ENCODE data around the gene EWSR1. TPM values are rescaled to one million over a fixed set of nuclear protein-coding genes. Genes with fewer than 3 reads are reported as not detected.
"Not testable (repeated sequence)": the region's sequence is repeated elsewhere in the genome, so short reads cannot be mapped to it uniquely, and the experiment has no call there.

The EWSR1 gene
- total RNA-seq, 2 experiments from 2014 or later = 292 to 309 TPM

DNA sequence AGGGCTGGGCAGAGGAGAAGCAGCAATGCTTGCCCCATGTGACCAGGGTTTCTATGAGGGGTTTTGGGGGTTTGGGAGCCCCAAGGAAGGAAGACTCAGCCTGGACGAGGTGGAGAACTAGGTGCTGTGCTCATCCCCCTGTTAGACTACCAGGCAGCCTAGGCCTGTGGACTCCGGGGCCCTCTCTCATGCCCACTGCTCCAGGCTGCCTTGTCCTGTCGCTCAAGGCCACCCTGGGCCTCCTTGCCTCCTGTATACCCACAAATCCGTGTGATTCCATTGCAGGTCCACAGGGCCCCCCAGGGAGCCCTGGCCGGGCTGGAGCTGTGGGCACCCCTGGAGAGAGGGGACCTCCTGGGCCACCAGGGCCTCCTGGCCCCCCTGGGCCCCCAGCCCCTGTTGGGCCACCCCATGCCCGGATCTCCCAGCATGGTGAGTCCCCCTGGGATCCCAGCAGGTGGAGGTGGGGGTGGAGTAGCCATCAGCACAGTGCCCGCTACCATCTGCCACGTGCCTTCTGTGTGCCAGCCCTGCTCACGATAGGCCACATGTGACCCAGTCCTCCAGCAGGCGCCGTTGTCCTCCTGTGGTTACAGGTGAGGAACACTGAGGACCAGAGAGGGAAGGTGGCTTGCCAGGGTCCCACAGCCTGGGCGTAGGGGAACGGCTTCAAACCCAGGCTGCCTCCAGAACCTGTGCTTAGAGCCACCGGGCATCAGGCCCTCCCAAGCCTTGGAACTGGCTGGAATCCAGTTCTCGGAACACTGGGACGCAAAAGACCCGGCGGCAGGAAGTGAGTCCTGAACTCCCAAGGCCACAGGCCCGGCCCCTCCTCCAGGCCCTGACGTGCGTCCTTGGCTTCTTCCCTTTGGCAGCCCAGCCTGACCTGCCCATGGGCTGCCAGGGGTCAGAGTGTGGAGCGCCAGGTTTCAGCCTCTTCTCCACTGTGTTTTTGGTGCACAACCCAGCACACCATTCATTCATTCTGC lies 35.8 kb upstream of the EWSR1 start:
- H3K27ac Mint-ChIP-seq = no peak overlapping the region
- H3K4me3 Mint-ChIP-seq = no peak overlapping the region
- peaks cover 4% of the 10 kb centered on the region for H3K9me3 Mint-ChIP-seq
- CTCF ChIA-PET = no interaction called here
- no peaks in the 10 kb centered on the region for H3K4me1 ChIP-seq (ENCODE audit: insufficient read depth, low read length)
- no peaks in the 10 kb centered on the region for H3K27me3 ChIP-seq (ENCODE audit: control insufficient read depth in 1 of 2, insufficient read depth in 2 of 2, low read length in 2 of 2)
- H3K27me3 Mint-ChIP-seq = no peaks in the 10 kb centered on the region
- H3K4me1 Mint-ChIP-seq (ENCODE audit: low read depth) = no peaks in the 10 kb centered on the region
- no peaks in the 10 kb centered on the region for H3K36me3 Mint-ChIP-seq (ENCODE audit: low read depth)
- H3K4me3 ChIP-seq (ENCODE audit: low read length) = no peak overlapping the region
- TF ChIP-seq, protein P1, sequence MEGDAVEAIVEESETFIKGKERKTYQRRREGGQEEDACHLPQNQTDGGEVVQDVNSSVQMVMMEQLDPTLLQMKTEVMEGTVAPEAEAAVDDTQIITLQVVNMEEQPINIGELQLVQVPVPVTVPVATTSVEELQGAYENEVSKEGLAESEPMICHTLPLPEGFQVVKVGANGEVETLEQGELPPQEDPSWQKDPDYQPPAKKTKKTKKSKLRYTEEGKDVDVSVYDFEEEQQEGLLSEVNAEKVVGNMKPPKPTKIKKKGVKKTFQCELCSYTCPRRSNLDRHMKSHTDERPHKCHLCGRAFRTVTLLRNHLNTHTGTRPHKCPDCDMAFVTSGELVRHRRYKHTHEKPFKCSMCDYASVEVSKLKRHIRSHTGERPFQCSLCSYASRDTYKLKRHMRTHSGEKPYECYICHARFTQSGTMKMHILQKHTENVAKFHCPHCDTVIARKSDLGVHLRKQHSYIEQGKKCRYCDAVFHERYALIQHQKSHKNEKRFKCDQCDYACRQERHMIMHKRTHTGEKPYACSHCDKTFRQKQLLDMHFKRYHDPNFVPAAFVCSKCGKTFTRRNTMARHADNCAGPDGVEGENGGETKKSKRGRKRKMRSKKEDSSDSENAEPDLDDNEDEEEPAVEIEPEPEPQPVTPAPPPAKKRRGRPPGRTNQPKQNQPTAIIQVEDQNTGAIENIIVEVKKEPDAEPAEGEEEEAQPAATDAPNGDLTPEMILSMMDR (IDR thresholded peaks at IDR 0.05) = no peak
- intact Hi-C loops (cut with DNase I, micrococcal nuclease) = no loop called here
- DNase-seq = no peak
- POLR2A ChIA-PET = no interaction called here
- ATAC-seq (ENCODE audit: poor library complexity) = no peak
- no peak overlapping the region for H3K27ac ChIP-seq (ENCODE audit: low read depth in 1 of 2, low read length in 2 of 2)
- H3K9me3 ChIP-seq (ENCODE audit: control insufficient read depth in 1 of 2, insufficient read depth in 1 of 2, low read length in 2 of 2) = peaks cover 0 to 6% of the 10 kb centered on the region in 2 experiments
- H3K36me3 ChIP-seq (ENCODE audit: insufficient read depth, low read length) = no peaks in the 10 kb centered on the region

DNA sequence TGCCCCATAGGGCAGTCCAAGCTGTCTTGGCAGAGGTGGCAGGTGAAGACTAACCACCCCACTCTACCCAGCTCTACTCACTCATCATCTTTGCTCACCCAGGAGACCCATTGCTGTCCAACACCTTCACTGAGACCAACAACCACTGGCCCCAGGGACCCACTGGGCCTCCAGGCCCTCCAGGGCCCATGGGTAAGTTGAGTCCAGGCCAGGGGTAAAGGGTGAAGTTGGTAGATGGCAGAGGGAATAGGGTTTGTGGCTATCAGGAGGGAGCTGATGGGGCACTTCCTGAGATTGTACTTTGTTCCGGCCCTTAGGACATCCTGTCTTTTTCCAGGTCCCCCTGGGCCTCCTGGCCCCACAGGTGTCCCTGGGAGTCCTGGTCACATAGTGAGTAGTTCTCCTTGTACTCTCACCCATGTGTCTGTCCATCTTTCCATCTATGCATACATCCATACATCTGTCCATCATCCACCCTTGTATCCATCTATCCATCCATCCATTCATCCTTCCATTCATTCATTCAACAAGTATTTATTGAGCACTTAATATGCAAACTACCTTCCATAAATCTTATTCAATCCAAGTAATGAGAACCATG lies 34.7 kb upstream of the EWSR1 start:
- Histone ChIP-seq H3K9me3 (ENCODE audit: control insufficient read depth in 1 of 2, insufficient read depth in 1 of 2, low read length in 2 of 2) (peaks cover 0 to 6% of the 10 kb centered on the region in 2 experiments), H3K36me3 (ENCODE audit: insufficient read depth, low read length) (no peaks in the 10 kb centered on the region), H3K27ac (ENCODE audit: low read depth in 1 of 2, low read length in 2 of 2) (no peak overlapping the region), H3K4me1 (ENCODE audit: insufficient read depth, low read length) (no peaks in the 10 kb centered on the region), H3K27me3 (ENCODE audit: control insufficient read depth in 1 of 2, insufficient read depth in 2 of 2, low read length in 2 of 2) (no peaks in the 10 kb centered on the region), H3K4me3 (ENCODE audit: low read length) (no peak overlapping the region)
- no peaks in the 10 kb centered on the region for H3K27me3 Mint-ChIP-seq
- TF ChIP-seq, protein P1 (IDR thresholded peaks at IDR 0.05) = no peak
- H3K27ac Mint-ChIP-seq = no peak overlapping the region
- no peak overlapping the region for H3K4me3 Mint-ChIP-seq
- POLR2A ChIA-PET = no interaction called here
- no peaks in the 10 kb centered on the region for H3K4me1 Mint-ChIP-seq (ENCODE audit: low read depth)
- no peak for ATAC-seq (ENCODE audit: poor library complexity)
- H3K36me3 Mint-ChIP-seq (ENCODE audit: low read depth) = no peaks in the 10 kb centered on the region
- CTCF ChIA-PET = interaction anchor here (1.1 kb wide), 1 partner anchor 12 kb away, joined by 3 read pairs; no protein-coding TSS in a partner anchor
- peaks cover 4% of the 10 kb centered on the region for H3K9me3 Mint-ChIP-seq
- no peak for DNase-seq
- intact Hi-C loops (cut with DNase I, micrococcal nuclease) = no loop called here

DNA sequence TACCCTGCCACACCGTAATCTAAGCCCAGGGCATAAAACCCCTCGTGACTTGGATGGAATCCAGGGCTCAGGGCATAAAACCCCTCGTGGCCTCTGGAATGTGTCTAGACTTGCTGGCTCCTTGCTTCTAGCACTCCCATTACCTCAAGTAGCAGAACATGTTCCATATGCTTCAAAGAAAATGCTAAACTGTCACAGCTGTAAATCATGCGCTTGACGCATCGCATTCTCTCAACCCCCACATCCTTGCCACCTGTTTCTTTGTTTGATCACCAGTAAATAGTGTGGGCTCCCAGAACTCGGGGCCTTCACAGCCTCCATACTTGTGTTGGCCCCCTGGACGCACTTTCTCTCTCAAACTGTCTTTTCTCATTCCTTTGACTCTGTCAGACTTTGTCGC lies 27.6 kb upstream of the EWSR1 start:
- H3K4me1 ChIP-seq (ENCODE audit: insufficient read depth, low read length); H3K4me3 Mint-ChIP-seq; CTCF ChIA-PET; H3K27me3 ChIP-seq (ENCODE audit: control insufficient read depth in 1 of 2, insufficient read depth in 2 of 2, low read length in 2 of 2); H3K4me3 ChIP-seq (ENCODE audit: low read length); H3K36me3 Mint-ChIP-seq (ENCODE audit: low read depth); H3K27ac Mint-ChIP-seq; DNase-seq; POLR2A ChIA-PET; H3K9me3 Mint-ChIP-seq; H3K4me1 Mint-ChIP-seq (ENCODE audit: low read depth); H3K36me3 ChIP-seq (ENCODE audit: insufficient read depth, low read length); ATAC-seq (ENCODE audit: poor library complexity); H3K27ac ChIP-seq (ENCODE audit: low read depth in 1 of 2, low read length in 2 of 2): not testable (repeated sequence)
- H3K27me3 Mint-ChIP-seq = peaks cover 17% of the 10 kb centered on the region
- peaks cover 6 to 12% of the 10 kb centered on the region in 2 experiments for H3K9me3 ChIP-seq (ENCODE audit: control insufficient read depth in 1 of 2, insufficient read depth in 1 of 2, low read length in 2 of 2)
- intact Hi-C loops (cut with DNase I, micrococcal nuclease) = loop anchor here in 1 of 2 experiments (10.0 kb wide), 1 partner anchor 86 kb away; no protein-coding TSS in a partner anchor

All from CD4-positive, alpha-beta T cell (primary cell).